HepG2 (cell line): ENCODE results near the gene GCM1. TPM values are rescaled to one million over a fixed set of nuclear protein-coding genes. Genes with fewer than 3 reads are reported as not detected.

Source experiments
- GPN1 ChIP-seq: sonication (generic); formaldehyde crosslinking; IDR thresholded peaks from 2 replicates; pipeline ENCODE4 v1.5.1; 2020; ENCODE audit warnings: missing genetic modification reagents, borderline replicate concordance
- MAFG ChIP-seq: sonication (generic); formaldehyde crosslinking; IDR thresholded peaks from 2 replicates; pipeline ENCODE4 v1.5.1; 2020; ENCODE audit warnings: mild to moderate bottlenecking, missing genetic modification reagents
- MLX ChIP-seq: IDR thresholded peaks from 2 replicates; pipeline ENCODE4 v1.6.1; 2016
- RCOR2 ChIP-seq: IDR thresholded peaks from 2 replicates; pipeline ENCODE4 v1.6.1; 2016; ENCODE audit warnings: missing biosample characterization, missing genetic modification reagents
- SP2 ChIP-seq: sonication (generic); formaldehyde crosslinking; IDR thresholded peaks from 2 replicates; pipeline ENCODE4 v1.5.1; 2020; ENCODE audit warnings: mild to moderate bottlenecking, missing genetic modification reagents
- THAP8 ChIP-seq: sonication (generic); formaldehyde crosslinking; IDR thresholded peaks from 2 replicates; pipeline ENCODE4 v1.5.1; 2020; ENCODE audit warnings: missing genetic modification reagents, mild to moderate bottlenecking, borderline replicate concordance
- ZBTB26 ChIP-seq: IDR thresholded peaks from 2 replicates; pipeline ENCODE4 v1.6.1; 2016; ENCODE audit warnings: missing compliant biosample characterization, missing genetic modification reagents, borderline replicate concordance
- ZNF142 ChIP-seq: sonication (generic); formaldehyde crosslinking; IDR thresholded peaks from 2 replicates; pipeline ENCODE4 v1.4.0; 2020; ENCODE audit warnings: missing genetic modification reagents
- ZNF333 ChIP-seq: sonication (generic); formaldehyde crosslinking; IDR thresholded peaks from 2 replicates; pipeline ENCODE4 v1.4.0; 2020; ENCODE audit warnings: mild to moderate bottlenecking, missing genetic modification reagents, borderline replicate concordance
- ZNF34 ChIP-seq: sonication (generic); formaldehyde crosslinking; IDR thresholded peaks from 2 replicates; pipeline ENCODE4 v1.4.0; 2020; ENCODE audit warnings: mild to moderate bottlenecking, missing genetic modification reagents, borderline replicate concordance
- ZNF350 ChIP-seq: sonication (generic); formaldehyde crosslinking; IDR thresholded peaks from 2 replicates; pipeline ENCODE4 v1.4.0; 2020; ENCODE audit warnings: mild to moderate bottlenecking, low read depth, missing genetic modification reagents, borderline replicate concordance
- ZNF362 ChIP-seq: sonication (generic); formaldehyde crosslinking; IDR thresholded peaks from 2 replicates; pipeline ENCODE4 v1.4.0; 2020; ENCODE audit warnings: missing genetic modification reagents, mild to moderate bottlenecking, borderline replicate concordance
- ZNF512 ChIP-seq: sonication (generic); formaldehyde crosslinking; IDR thresholded peaks from 2 replicates; pipeline ENCODE4 v1.4.0; 2020; ENCODE audit warnings: mild to moderate bottlenecking, missing genetic modification reagents
- ZNF597 ChIP-seq: sonication (generic); formaldehyde crosslinking; IDR thresholded peaks from 2 replicates; pipeline ENCODE4 v1.5.0; 2020; ENCODE audit warnings: missing genetic modification reagents
- ZNF629 ChIP-seq: sonication (generic); formaldehyde crosslinking; conservative IDR thresholded peaks from 2 replicates; pipeline ENCODE4 v1.5.0; 2020; ENCODE audit warnings: missing genetic modification reagents
- ZSCAN29 ChIP-seq: sonication (generic); formaldehyde crosslinking; conservative IDR thresholded peaks from 2 replicates; pipeline ENCODE4 v1.4.0; 2020; ENCODE audit warnings: mild to moderate bottlenecking, missing genetic modification reagents
- polyA plus RNA-seq, 8 experiments: library from polyadenylated mRNA; depleted of rRNA in 3 of 8; stranded (reverse) in 7 of 8; unstranded in 1 of 8; fragments of >200 nt; fragmentation: Illumina TruSeq in 4 of 8; extraction: Trizol in 4 of 8; gene quantifications; 2 replicates each; pipeline versions ENCODE4 v1.2.1 to v1.2.3, GENCODE V29; 2011 to 2016; ENCODE audit warnings: low read depth in 4 of 8, missing spikeins in 1 of 8, mixed read lengths in 1 of 8; ENCODE audit not compliant: insufficient read depth in 1 of 8
- total RNA-seq, 5 experiments: library from RNA; depleted of rRNA; stranded (reverse); fragments of >200 nt; fragmentation: Illumina TruSeq; extraction: Trizol; gene quantifications; 2 replicates each; pipeline ENCODE4 v1.2.3, GENCODE V29; 2016; ENCODE audit warnings: low read depth in 1 of 5

GCM1 gene
- total and polyA plus RNA-seq, 2 of the 13 experiments (the other 11 are each of a cell fraction or from before 2014, with no cell fraction given), result 0.04 to 0.13 TPM

GRCh38 chr6:53134601-53135235 lies 13.9 kb downstream of the GCM1 start (continued):
- TF ChIP-seq ZBTB26 (CRISPR knock-in tag) (peak; percentile 85; the same call in 1 of the 2 replicates), MAFG (no peak), GPN1 (CRISPR knock-in tag) (no peak), MLX (CRISPR knock-in tag) (peak; percentile 100), SP2 (CRISPR knock-in tag) (no peak), ZNF350 (CRISPR knock-in tag) (peak; percentile 84; the same call in 1 of the 2 replicates), ZSCAN29 (CRISPR knock-in tag) (peak; percentile 89), ZNF333 (CRISPR knock-in tag) (no peak), ZNF34 (CRISPR knock-in tag) (peak; percentile 83; the same call in 1 of the 2 replicates), ZNF362 (CRISPR knock-in tag) (peak; percentile 73), ZNF629 (peak; percentile 59), ZNF512 (CRISPR knock-in tag) (no peak), RCOR2 (CRISPR knock-in tag) (peak; percentile 96), THAP8 (CRISPR knock-in tag) (no peak), ZNF142 (CRISPR knock-in tag) (no peak), ZNF597 (CRISPR knock-in tag) (no peak)
